Activated CD4-positive, alpha-beta T cell treated with anti-CD3 and anti-CD28 coated beads, Interleukin-10, Interleukin-2, amounts not matched to agents 100 ng/mL and 50 ng/mL, durations not matched to agents 16 hours and 8 hours (primary cell): ENCODE data around the gene NR4A3.
A peak's percentile ranks its signal among the peaks of the same experiment; 100 is the strongest.
"Not testable (repeated sequence)": the region's sequence is repeated elsewhere in the genome, so short reads cannot be mapped to it uniquely, and the experiment has no call there.

ENCODE experiments used
- DNase-seq: peaks from one replicate; pipeline ENCODE4 v3.0.0-alpha.2; 2020

Gene NR4A3

GRCh38 chr9:99834474-99834873, 12.8 kb downstream of the NR4A3 start:
- no peak for DNase-seq

- no peak for DNase-seq
These were observed 13.5 kb downstream of the NR4A3 start for GRCh38 chr9:99835142-99835541.

GRCh38 chr9:99835581-99835980, 13.9 kb downstream of the NR4A3 start:
- no peak for DNase-seq

GRCh38 chr9:99840072-99840471, 18.4 kb downstream of the NR4A3 start:
- DNase-seq = no peak

GRCh38 chr9:99845063-99845462, 23.4 kb downstream of the NR4A3 start:
- DNase-seq = no peak

GRCh38 chr9:99848447-99848846, 26.8 kb downstream of the NR4A3 start:
- no peak for DNase-seq

- DNase-seq = no peak
These were observed 29.2 kb downstream of the NR4A3 start for GRCh38 chr9:99850736-99851499.

GRCh38 chr9:99851500-99851822, 29.8 kb downstream of the NR4A3 start:
- DNase-seq = peak; percentile 87

GRCh38 chr9:99852617-99853016, 30.9 kb downstream of the NR4A3 start:
- DNase-seq = peak; percentile 14

- peak; percentile 20 for DNase-seq
These were observed 33.9 kb downstream of the NR4A3 start for GRCh38 chr9:99855467-99856176.

GRCh38 chr9:99857576-99857975, 35.9 kb downstream of the NR4A3 start:
- DNase-seq = not testable (repeated sequence)

- no peak for DNase-seq
These were observed 36.4 kb downstream of the NR4A3 start for GRCh38 chr9:99858087-99858486.

- DNase-seq = no peak
These were observed 37.7 kb downstream of the NR4A3 start for GRCh38 chr9:99859243-99859980.

- no peak for DNase-seq
These were observed 38.6 kb downstream of the NR4A3 start for GRCh38 chr9:99860266-99860665.

GRCh38 chr9:99863955-99864354, 42.3 kb downstream of the NR4A3 start:
- no peak for DNase-seq

- DNase-seq = no peak
These were observed 44.7 kb downstream of the NR4A3 start for GRCh38 chr9:99866398-99866797.

GRCh38 chr9:99867536-99867935, 45.9 kb downstream of the NR4A3 start:
- peak; percentile 55 for DNase-seq

- DNase-seq = peak; percentile 82
These were observed 46.3 kb downstream of the NR4A3 start for GRCh38 chr9:99867968-99868367.

- peak; percentile 77 for DNase-seq
These were observed 47.2 kb downstream of the NR4A3 start for GRCh38 chr9:99868845-99869244.

- DNase-seq = no peak
These were observed 48.4 kb downstream of the NR4A3 start for GRCh38 chr9:99870126-99870525.

- peak; percentile 20 for DNase-seq
These were observed 51.8 kb downstream of the NR4A3 start for GRCh38 chr9:99873531-99873930.

- peak; percentile 28 for DNase-seq
These were observed 52.4 kb downstream of the NR4A3 start for GRCh38 chr9:99873943-99874584.

- DNase-seq = no peak
These were observed 54.5 kb downstream of the NR4A3 start for GRCh38 chr9:99876190-99876589.
